HepG2 (cell line): Measurements from ENCODE around the gene PLXNA4. TPM values are rescaled to one million over a fixed set of nuclear protein-coding genes. Genes with fewer than 3 reads are reported as not detected.

ENCODE experiments used
- ATAC-seq: fragments of 200-7000 bp; cut with Tn5 transposase; 3 replicates; pipeline ENCODE4 v1.9.1; 2020; ENCODE audit warnings: mild to moderate bottlenecking, moderate library complexity
- BruUV-seq: library from RNA; stranded (reverse); fragments of 400-500 nt; replicated peaks from 2 replicates; lab custom pipeline; 2021; lab: Mats Ljungman, UMichigan
- CTCF ChIA-PET: fragments of 300-600 bp; formaldehyde crosslinking; extraction: SDS; loops from one replicate; lab custom pipeline; 2021; ENCODE audit warnings: low total read pairs, inconsistent platforms, low intra/inter-chr PET ratio; lab: Yijun Ruan, JAX
- POLR2A ChIA-PET: fragments of 350-600 bp; sonication (Branson Sonifier 250); formaldehyde crosslinking; loops from one replicate; lab custom pipeline; 2020; ENCODE audit warnings: antibody characterized with exemption, inconsistent platforms; lab: Yijun Ruan, JAX
- DNase-seq: peaks from one replicate; pipeline ENCODE4 v3.0.0-alpha.2; 2015; ENCODE audit warnings: low spot score
- FAIRE-seq: peaks from 3 replicates; lab custom pipeline; 2011; peaks lifted over from hg19 to GRCh38; lab: Jason Lieb, UNC
- H2AFZ ChIP-seq: one replicate; pipeline ENCODE4 v1.6.1; 2011; ENCODE audit warnings: low read length, inconsistent platforms
- H3K27ac ChIP-seq: fragments of 300-600 bp; 3 replicates; pipeline ENCODE4 v1.8.0; 2011; ENCODE audit warnings: mixed run types, mild to moderate bottlenecking, mixed read lengths, low read length, inconsistent platforms; ENCODE audit not compliant: insufficient read depth; ENCODE audit errors: extremely low read length
- H3K27me3 ChIP-seq, 2 experiments: fragments of 200-600 bp in 1 of 2; 2 replicates in 1 of 2; 3 replicates in 1 of 2; pipeline versions ENCODE4 v1.6.0 to v1.8.0; 2011; ENCODE audit warnings: low read length in 2 of 2, mild to moderate bottlenecking in 2 of 2, moderate library complexity in 2 of 2, inconsistent platforms in 1 of 2; ENCODE audit not compliant: insufficient read depth in 2 of 2, control insufficient read depth in 1 of 2
- H3K36me3 ChIP-seq, 2 experiments: fragments of 200-600 bp in 1 of 2; replicated peaks in 1 of 2; 2 replicates in 1 of 2; 3 replicates in 1 of 2; pipeline versions ENCODE4 v1.5.1 to v1.8.0; 2011; ENCODE audit warnings: low read length in 2 of 2, inconsistent platforms in 1 of 2; ENCODE audit not compliant: insufficient read depth in 2 of 2, control insufficient read depth in 1 of 2
- H3K4me1 ChIP-seq: 2 replicates; pipeline ENCODE4 v1.5.1; 2012; ENCODE audit warnings: low read length, inconsistent platforms; ENCODE audit not compliant: insufficient read depth
- H3K4me2 ChIP-seq: 2 replicates; pipeline ENCODE4 v1.6.0; 2011; ENCODE audit warnings: low read depth, low read length, inconsistent platforms
- H3K4me3 ChIP-seq, 3 experiments: fragments of 200-600 bp in 1 of 3; sonication (generic), shearing (Covaris generic) in 1 of 3; replicated peaks in 1 of 3; 2 replicates each; pipeline ENCODE4 v1.5.1; 2011 to 2016; ENCODE audit warnings: low read length in 3 of 3, inconsistent platforms in 2 of 3, low read depth in 2 of 3, mild to moderate bottlenecking in 2 of 3, control low read depth in 1 of 3, mixed read lengths in 1 of 3; ENCODE audit not compliant: insufficient read depth in 1 of 3
- H3K79me2 ChIP-seq: one replicate; pipeline ENCODE4 v1.6.1; 2011; ENCODE audit warnings: low read length, inconsistent platforms; ENCODE audit not compliant: insufficient read depth
- H3K9ac ChIP-seq: 2 replicates; pipeline ENCODE4 v1.6.0; 2011; ENCODE audit warnings: mild to moderate bottlenecking, low read depth, low read length, inconsistent platforms; ENCODE audit not compliant: insufficient read depth
- H3K9me3 ChIP-seq: 2 replicates; pipeline ENCODE4 v1.5.1; 2012; ENCODE audit warnings: mild to moderate bottlenecking, low read length
- H4K20me1 ChIP-seq: 2 replicates; pipeline ENCODE4 v1.6.0; 2011; ENCODE audit warnings: inconsistent platforms, mild to moderate bottlenecking, low read length, moderate library complexity; ENCODE audit not compliant: insufficient read depth
- CBX5 ChIP-seq: sonication (generic); formaldehyde crosslinking; IDR thresholded peaks from 2 replicates; pipeline ENCODE4 v1.4.0; 2020; ENCODE audit warnings: missing genetic modification reagents, borderline replicate concordance
- FOSL1 ChIP-seq: sonication (generic); formaldehyde crosslinking; IDR thresholded peaks from 2 replicates; pipeline ENCODE4 v1.9.0; 2021; ENCODE audit warnings: missing genetic modification reagents, borderline replicate concordance
- GABPA ChIP-seq, 2 experiments: IDR thresholded peaks; 2 replicates each; pipeline ENCODE4 v1.6.1; 2011 to 2016; ENCODE audit warnings: low read depth in 2 of 2, low read length in 1 of 2, missing biosample characterization in 1 of 2, missing genetic modification characterization in 1 of 2
- JUNB ChIP-seq: sonication (generic); formaldehyde crosslinking; IDR thresholded peaks from 2 replicates; pipeline ENCODE4 v1.8.0; 2022; ENCODE audit warnings: missing genetic modification reagents, mild to moderate bottlenecking, borderline replicate concordance
- MTF1 ChIP-seq: sonication (generic); formaldehyde crosslinking; IDR thresholded peaks from 2 replicates; pipeline ENCODE4 v1.5.0; 2020; ENCODE audit warnings: missing genetic modification reagents
- MTF2 ChIP-seq: sonication (generic); formaldehyde crosslinking; IDR thresholded peaks from 2 replicates; pipeline ENCODE4 v1.5.0; 2020; ENCODE audit warnings: missing genetic modification reagents, borderline replicate concordance
- NFATC3 ChIP-seq: sonication (generic); formaldehyde crosslinking; IDR thresholded peaks from 2 replicates; pipeline ENCODE4 v1.5.1; 2020; ENCODE audit warnings: mild to moderate bottlenecking, missing genetic modification reagents
- NR2F6 ChIP-seq, 2 experiments: IDR thresholded peaks; 2 replicates each; pipeline ENCODE4 v1.6.1; 2016; ENCODE audit warnings: antibody characterized with exemption in 1 of 2, mild to moderate bottlenecking in 1 of 2
- PRDM10 ChIP-seq: sonication (generic); formaldehyde crosslinking; IDR thresholded peaks from 2 replicates; pipeline ENCODE4 v1.4.0; 2020; ENCODE audit warnings: low read depth, missing genetic modification reagents
- WGBS: methylation state at CpG from one replicate; pipeline ENCODE4 v1.1.6; 2017; ENCODE audit warnings: low lambda C conversion rate; 5-methylcytosine and 5-hydroxymethylcytosine counted together
- in situ Hi-C: cut with HindIII; loops from 2 replicates; pipeline ENCODE4 v1.10.0; 2017; ENCODE audit warnings: low pct_unique_long_range_greater_than_20kb; ENCODE audit not compliant: extremely low pct_ligation_motif_present
- intact Hi-C: fragments of 100-400 bp; cut with micrococcal nuclease; formaldehyde crosslinking; loops from one replicate; pipeline ENCODE4 v1.10.0; 2022; ENCODE audit not compliant: unreplicated experiment
- polyA plus RNA-seq, 8 experiments: library from polyadenylated mRNA; depleted of rRNA in 3 of 8; stranded (reverse) in 7 of 8; unstranded in 1 of 8; fragments of >200 nt; fragmentation: Illumina TruSeq in 4 of 8; extraction: Trizol in 4 of 8; gene quantifications; 2 replicates each; pipeline versions ENCODE4 v1.2.1 to v1.2.3, GENCODE V29; 2011 to 2016; ENCODE audit warnings: low read depth in 4 of 8, missing spikeins in 1 of 8, mixed read lengths in 1 of 8; ENCODE audit not compliant: insufficient read depth in 1 of 8
- total RNA-seq, 5 experiments: library from RNA; depleted of rRNA; stranded (reverse); fragments of >200 nt; fragmentation: Illumina TruSeq; extraction: Trizol; gene quantifications; 2 replicates each; pipeline ENCODE4 v1.2.3, GENCODE V29; 2016; ENCODE audit warnings: low read depth in 1 of 5
- TF ChIP-seq, protein P1 (sequence below): sonication (generic); formaldehyde crosslinking; IDR thresholded peaks from 2 replicates; pipeline ENCODE4 v1.4.0; 2020; ENCODE audit warnings: missing genetic modification reagents
- TF ChIP-seq, protein P2 (sequence below): sonication (generic); formaldehyde crosslinking; IDR thresholded peaks from 2 replicates; pipeline ENCODE4 v1.4.0; 2020; ENCODE audit warnings: mild to moderate bottlenecking, missing genetic modification reagents, borderline replicate concordance

Gene PLXNA4
- total and polyA plus RNA-seq, 2 of the 13 experiments (the other 11 are each of a cell fraction or from before 2014, with no cell fraction given), result 0.01 to 0.04 TPM

DNA sequence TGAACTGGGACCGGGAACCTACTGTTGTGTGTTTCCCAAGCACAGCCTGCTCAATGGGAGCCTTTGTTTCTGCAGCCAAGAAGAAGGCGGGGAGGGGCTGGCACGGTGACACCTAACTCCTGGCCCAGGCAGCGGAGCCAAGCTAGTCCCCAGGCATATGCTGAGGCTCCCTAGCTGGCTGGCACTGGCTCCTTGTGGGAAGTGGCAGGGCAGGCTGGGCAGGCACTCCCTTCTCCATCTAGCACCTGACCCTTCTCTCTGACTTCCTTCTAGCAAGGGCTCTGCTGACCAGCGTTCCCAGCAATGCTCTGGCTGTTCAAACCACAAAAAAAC, 325.0 kb downstream of the PLXNA4 start (continued):
- TF ChIP-seq JUNB (no peak), NR2F6 (IDR thresholded peaks at IDR 0.05) (no peak), NR2F6 (CRISPR knock-in tag; IDR thresholded peaks at IDR 0.05) (peak; percentile 33), FOSL1 (CRISPR knock-in tag) (no peak), NFATC3 (CRISPR knock-in tag) (no peak)

GRCh38 chr7:132250480-132251326, 325.6 kb downstream of the PLXNA4 start:
- ATAC-seq, result peak; percentile 24
- Histone ChIP-seq H4K20me1 (no peaks in the 10 kb centered on the region), H3K4me2 (peak overlapping the region; percentile 82), H3K27ac (peak overlapping the region; percentile 67), H3K27me3 (no peaks in the 10 kb centered on the region; a peak in 1 of 5 replicates), H3K9me3 (no peaks in the 10 kb centered on the region), H2AFZ (no peak overlapping the region), H3K9ac (peak overlapping the region; percentile 53), H3K4me3 (peak overlapping the region; percentile 15 to 43 (median 31); a peak in 4 of 6 replicates), H3K79me2 (no peaks in the 10 kb centered on the region), H3K36me3 (no peaks in the 10 kb centered on the region), H3K4me1 (peaks cover 49% of the 10 kb centered on the region)
- ChIA-PET CTCF (interaction anchor here (1.8 kb wide), 1 partner anchor 305 kb away, joined by 13 read pairs; no protein-coding TSS in a partner anchor), POLR2A (interaction anchor here (1.2 to 1.3 kb wide), 2 partner anchors 24 to 42 kb away, joined by 3 read pairs; no protein-coding TSS in a partner anchor)
- intact Hi-C loops (loop anchor here (1.0 to 5.0 kb wide), 5 partner anchors 32 to 393 kb away; no protein-coding TSS in a partner anchor), in situ Hi-C loops (loop anchor here (5.0 to 25.0 kb wide), 2 partner anchors 303 to 563 kb away; no protein-coding TSS in a partner anchor)
- BruUV-seq, result TSS peak; percentile 97
- DNase-seq, result peak; percentile 55
- 2% methylated on average over 4 of the region's 4 CpGs for WGBS
- peak; percentile 43 for FAIRE-seq
- TF ChIP-seq, protein P1, sequence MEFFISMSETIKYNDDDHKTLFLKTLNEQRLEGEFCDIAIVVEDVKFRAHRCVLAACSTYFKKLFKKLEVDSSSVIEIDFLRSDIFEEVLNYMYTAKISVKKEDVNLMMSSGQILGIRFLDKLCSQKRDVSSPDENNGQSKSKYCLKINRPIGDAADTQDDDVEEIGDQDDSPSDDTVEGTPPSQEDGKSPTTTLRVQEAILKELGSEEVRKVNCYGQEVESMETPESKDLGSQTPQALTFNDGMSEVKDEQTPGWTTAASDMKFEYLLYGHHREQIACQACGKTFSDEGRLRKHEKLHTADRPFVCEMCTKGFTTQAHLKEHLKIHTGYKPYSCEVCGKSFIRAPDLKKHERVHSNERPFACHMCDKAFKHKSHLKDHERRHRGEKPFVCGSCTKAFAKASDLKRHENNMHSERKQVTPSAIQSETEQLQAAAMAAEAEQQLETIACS (CRISPR knock-in tag), result no peak
- TF ChIP-seq MTF1 (CRISPR knock-in tag) (no peak), GABPA (IDR thresholded peaks at IDR 0.05; ENCODE audit: low read depth, low read length) (no peak), GABPA (CRISPR knock-in tag; IDR thresholded peaks at IDR 0.05; ENCODE audit: low read depth) (no peak), PRDM10 (CRISPR knock-in tag) (no peak), MTF2 (CRISPR knock-in tag) (no peak), CBX5 (CRISPR knock-in tag) (no peak)
- TF ChIP-seq, protein P2, sequence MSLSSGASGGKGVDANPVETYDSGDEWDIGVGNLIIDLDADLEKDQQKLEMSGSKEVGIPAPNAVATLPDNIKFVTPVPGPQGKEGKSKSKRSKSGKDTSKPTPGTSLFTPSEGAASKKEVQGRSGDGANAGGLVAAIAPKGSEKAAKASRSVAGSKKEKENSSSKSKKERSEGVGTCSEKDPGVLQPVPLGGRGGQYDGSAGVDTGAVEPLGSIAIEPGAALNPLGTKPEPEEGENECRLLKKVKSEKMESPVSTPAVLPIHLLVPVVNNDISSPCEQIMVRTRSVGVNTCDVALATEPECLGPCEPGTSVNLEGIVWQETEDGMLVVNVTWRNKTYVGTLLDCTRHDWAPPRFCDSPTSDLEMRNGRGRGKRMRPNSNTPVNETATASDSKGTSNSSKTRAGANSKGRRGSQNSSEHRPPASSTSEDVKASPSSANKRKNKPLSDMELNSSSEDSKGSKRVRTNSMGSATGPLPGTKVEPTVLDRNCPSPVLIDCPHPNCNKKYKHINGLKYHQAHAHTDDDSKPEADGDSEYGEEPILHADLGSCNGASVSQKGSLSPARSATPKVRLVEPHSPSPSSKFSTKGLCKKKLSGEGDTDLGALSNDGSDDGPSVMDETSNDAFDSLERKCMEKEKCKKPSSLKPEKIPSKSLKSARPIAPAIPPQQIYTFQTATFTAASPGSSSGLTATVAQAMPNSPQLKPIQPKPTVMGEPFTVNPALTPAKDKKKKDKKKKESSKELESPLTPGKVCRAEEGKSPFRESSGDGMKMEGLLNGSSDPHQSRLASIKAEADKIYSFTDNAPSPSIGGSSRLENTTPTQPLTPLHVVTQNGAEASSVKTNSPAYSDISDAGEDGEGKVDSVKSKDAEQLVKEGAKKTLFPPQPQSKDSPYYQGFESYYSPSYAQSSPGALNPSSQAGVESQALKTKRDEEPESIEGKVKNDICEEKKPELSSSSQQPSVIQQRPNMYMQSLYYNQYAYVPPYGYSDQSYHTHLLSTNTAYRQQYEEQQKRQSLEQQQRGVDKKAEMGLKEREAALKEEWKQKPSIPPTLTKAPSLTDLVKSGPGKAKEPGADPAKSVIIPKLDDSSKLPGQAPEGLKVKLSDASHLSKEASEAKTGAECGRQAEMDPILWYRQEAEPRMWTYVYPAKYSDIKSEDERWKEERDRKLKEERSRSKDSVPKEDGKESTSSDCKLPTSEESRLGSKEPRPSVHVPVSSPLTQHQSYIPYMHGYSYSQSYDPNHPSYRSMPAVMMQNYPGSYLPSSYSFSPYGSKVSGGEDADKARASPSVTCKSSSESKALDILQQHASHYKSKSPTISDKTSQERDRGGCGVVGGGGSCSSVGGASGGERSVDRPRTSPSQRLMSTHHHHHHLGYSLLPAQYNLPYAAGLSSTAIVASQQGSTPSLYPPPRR (CRISPR knock-in tag), result no peak
